PFSK-1 (cell line): ENCODE results near the gene CENPC.

Source experiments
- FOXP2 ChIP-seq: optimal IDR thresholded peaks from 2 replicates; pipeline ENCODE3; 2011; ENCODE audit warnings: borderline replicate concordance, control low read depth, inconsistent platforms; ENCODE audit not compliant: insufficient read depth; ENCODE audit errors: extremely low read length, extremely low read depth
- POLR2AphosphoS5 ChIP-seq: IDR thresholded peaks from 2 replicates; pipeline ENCODE4 v1.6.1; 2012; ENCODE audit warnings: low read depth, mild to moderate bottlenecking, control low read depth, low read length, moderate library complexity
- SIN3A ChIP-seq: IDR thresholded peaks from 2 replicates; pipeline ENCODE4 v1.6.1; 2012; ENCODE audit warnings: mild to moderate bottlenecking, low read length, moderate library complexity, borderline replicate concordance; ENCODE audit not compliant: insufficient read depth
- TAF1 ChIP-seq: IDR thresholded peaks from 2 replicates; pipeline ENCODE4 v1.6.1; 2012; ENCODE audit warnings: low read length, control low read depth, borderline replicate concordance; ENCODE audit not compliant: insufficient read depth
- TF ChIP-seq, protein P1 (sequence below), 2 experiments: IDR thresholded peaks; 2 replicates each; pipeline versions ENCODE4 v1.6.1 to v1.8.0; 2011 to 2012; ENCODE audit warnings: low read depth in 2 of 2, low read length in 2 of 2, control low read depth in 1 of 2, inconsistent platforms in 1 of 2, mild to moderate bottlenecking in 1 of 2, moderate library complexity in 1 of 2; ENCODE audit not compliant: insufficient read depth in 1 of 2

CENPC gene

DNA sequence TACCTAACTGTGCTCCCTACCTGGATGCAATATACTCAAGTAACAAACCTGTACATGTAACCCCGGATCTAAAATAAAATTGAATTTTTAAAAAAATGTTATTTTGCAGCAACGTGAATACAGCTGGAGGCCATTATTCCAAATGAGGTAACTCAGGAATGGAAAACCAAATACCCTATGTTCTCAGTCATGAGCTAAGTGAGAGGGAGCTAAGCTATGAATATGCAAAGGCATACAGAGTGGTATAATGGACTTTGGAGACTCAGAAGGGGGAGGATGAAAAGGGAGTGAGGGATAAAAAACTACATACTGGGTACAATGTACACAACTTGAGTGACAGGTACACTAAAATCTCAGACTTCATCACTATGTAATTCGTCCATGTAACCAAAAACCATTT is 78.6 kb downstream of the CENPC start:
- TF ChIP-seq TAF1 = no peak
- TF ChIP-seq FOXP2 = no peak
- TF ChIP-seq, protein P1, sequence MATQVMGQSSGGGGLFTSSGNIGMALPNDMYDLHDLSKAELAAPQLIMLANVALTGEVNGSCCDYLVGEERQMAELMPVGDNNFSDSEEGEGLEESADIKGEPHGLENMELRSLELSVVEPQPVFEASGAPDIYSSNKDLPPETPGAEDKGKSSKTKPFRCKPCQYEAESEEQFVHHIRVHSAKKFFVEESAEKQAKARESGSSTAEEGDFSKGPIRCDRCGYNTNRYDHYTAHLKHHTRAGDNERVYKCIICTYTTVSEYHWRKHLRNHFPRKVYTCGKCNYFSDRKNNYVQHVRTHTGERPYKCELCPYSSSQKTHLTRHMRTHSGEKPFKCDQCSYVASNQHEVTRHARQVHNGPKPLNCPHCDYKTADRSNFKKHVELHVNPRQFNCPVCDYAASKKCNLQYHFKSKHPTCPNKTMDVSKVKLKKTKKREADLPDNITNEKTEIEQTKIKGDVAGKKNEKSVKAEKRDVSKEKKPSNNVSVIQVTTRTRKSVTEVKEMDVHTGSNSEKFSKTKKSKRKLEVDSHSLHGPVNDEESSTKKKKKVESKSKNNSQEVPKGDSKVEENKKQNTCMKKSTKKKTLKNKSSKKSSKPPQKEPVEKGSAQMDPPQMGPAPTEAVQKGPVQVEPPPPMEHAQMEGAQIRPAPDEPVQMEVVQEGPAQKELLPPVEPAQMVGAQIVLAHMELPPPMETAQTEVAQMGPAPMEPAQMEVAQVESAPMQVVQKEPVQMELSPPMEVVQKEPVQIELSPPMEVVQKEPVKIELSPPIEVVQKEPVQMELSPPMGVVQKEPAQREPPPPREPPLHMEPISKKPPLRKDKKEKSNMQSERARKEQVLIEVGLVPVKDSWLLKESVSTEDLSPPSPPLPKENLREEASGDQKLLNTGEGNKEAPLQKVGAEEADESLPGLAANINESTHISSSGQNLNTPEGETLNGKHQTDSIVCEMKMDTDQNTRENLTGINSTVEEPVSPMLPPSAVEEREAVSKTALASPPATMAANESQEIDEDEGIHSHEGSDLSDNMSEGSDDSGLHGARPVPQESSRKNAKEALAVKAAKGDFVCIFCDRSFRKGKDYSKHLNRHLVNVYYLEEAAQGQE (IDR thresholded peaks at IDR 0.05; ENCODE audit: insufficient read depth in 1 of 2, low read depth in 2 of 2, low read length in 2 of 2) = no peak
- no peak for TF ChIP-seq SIN3A
- no peak for TF ChIP-seq POLR2AphosphoS5

DNA sequence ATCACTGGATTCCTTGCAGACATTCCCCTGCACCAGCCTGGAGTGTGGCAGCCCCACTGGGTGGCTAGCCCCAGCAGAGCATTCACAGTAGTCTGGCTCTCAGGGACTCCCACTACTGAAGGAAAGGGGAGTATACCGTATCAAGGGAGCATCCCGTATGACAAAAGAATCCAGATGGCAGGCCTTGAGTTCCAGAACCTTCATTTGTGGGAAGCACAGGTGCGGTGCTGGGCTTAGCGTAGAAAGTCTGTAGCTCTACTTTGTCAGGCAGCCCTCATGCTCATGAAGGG is 79.6 kb downstream of the CENPC start:
- TF ChIP-seq FOXP2 (no peak), TAF1 (no peak), POLR2AphosphoS5 (no peak), SIN3A (no peak)
- TF ChIP-seq, protein P1 (IDR thresholded peaks at IDR 0.05; ENCODE audit: insufficient read depth in 1 of 2, low read depth in 2 of 2, low read length in 2 of 2) = no peak

DNA sequence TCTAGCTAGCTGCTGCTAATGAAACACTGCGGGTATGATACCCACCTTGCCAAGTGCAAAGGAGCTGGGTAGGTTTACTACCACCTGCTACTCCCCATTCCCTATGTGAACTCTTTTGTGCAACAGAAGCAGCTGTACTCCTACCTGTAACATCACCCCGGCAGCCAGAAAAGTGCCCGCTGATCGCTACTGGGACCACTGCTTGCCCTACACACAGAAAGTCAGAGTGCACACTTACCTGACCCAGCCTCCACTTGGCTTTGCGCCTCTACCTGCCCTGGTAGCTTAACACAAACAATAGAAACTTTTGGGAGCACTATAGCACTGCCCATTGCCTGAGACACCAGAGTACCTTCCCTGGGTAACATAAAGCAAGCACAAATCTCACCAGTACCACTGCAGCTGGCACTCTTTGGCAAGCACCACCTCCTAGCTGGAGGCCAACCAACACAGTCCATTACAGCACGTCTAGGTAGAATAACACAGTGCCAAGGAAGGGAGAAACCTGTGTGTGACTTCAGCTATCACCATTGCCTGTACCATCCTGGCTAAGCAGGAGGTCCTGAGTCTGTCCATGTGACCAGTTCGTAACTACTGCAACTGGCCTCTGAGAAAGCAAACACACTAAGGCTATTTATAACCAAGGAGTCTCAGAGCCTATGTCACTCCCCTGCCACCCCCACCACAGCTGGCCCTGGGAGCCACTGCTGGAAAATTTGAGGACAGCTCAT is 80.1 kb downstream of the CENPC start:
- TF ChIP-seq, protein P1 (IDR thresholded peaks at IDR 0.05; ENCODE audit: insufficient read depth in 1 of 2, low read depth in 2 of 2, low read length in 2 of 2) = no peak
- TF ChIP-seq SIN3A = no peak
- TF ChIP-seq FOXP2 = no peak
- no peak for TF ChIP-seq TAF1
- no peak for TF ChIP-seq POLR2AphosphoS5

DNA sequence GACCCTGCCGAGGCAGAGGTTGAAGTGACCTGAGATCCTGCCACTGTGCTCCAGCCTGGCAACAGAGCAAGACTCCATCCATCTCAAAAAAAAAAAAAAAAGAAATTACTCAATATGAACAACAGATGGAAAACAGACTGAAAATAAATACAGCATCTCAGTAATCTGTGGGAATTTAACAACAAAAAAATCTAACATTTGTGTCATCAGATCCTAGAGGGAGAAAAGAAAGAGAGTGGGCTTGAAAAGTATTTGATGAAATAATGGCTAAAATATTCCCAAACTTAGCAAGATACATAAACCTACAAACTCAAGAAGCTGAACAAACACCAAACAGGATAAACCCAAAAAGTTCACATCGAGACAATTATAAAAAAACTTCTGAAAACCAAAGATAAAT is 84.7 kb downstream of the CENPC start:
- TF ChIP-seq, protein P1 (IDR thresholded peaks at IDR 0.05; ENCODE audit: insufficient read depth in 1 of 2, low read depth in 2 of 2, low read length in 2 of 2) = no peak
- no peak for TF ChIP-seq TAF1
- no peak for TF ChIP-seq FOXP2
- no peak for TF ChIP-seq SIN3A
- no peak for TF ChIP-seq POLR2AphosphoS5
